Skeletal muscle cell (primary cell): Measurements from ENCODE around the gene ATP11B.

Source experiments
- DNase-seq: peaks from one replicate; pipeline ENCODE4 v3.0.0-alpha.2; 2010; ENCODE audit warnings: low read depth
- H3K4me3 ChIP-seq: 2 replicates; pipeline ENCODE4 v1.5.1; 2011; ENCODE audit warnings: low read depth, mild to moderate bottlenecking, control low read depth, low read length, moderate library complexity

Gene ATP11B

DNA sequence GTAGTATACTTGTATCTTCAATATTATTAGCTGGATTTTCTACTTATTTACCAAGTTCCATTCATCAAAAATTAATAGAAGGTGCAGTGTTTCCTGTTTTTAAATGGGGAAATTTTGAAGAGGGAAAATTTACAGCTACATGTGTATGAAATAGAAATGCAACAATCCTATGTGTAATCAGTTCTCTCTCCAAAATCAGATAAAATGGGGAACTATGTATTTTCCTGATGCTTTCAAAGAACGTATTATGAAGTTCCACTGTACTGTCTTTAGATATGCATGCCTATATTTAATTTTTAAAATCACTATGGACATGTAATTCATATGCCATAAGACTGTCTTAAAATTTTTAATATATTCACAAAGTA lies 143.6 kb downstream of the ATP11B start:
- H3K4me3 ChIP-seq, result no peak overlapping the region
- DNase-seq, result no peak

DNA sequence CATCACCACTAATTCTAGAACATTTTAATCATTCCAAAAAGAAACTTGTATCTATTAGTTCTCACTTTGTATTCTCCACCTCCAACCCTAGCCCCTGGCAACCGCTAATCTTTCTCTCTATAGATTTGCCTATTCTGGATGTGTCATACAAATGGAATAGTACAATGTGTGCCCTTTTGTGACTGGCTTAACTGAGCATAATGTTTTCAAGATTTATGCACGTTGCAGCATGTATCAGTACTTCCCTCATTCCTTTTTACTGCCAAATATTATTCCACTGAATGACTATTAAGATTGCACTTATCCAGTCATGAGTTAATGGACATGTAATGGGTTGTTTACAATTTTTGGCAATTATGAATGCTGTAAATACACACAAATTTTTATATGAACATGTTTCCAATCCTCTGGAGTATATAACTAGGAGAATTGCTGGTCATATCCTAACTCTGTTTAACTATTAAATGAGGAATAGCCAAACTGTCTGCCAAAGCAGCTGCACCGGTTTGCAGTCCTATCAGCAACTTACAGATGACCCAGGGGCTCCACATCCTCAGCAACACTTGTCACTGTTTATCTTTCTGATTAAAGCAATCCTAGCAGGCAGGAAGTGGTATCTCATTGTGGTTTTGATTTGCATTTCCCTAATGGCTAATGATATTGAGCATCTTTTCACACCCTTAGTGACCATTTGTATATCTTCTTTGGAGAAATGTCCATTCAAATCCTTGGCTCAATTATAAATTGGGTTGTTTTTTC lies 144.2 kb downstream of the ATP11B start:
- H3K4me3 ChIP-seq, result no peak overlapping the region
- no peak for DNase-seq

DNA sequence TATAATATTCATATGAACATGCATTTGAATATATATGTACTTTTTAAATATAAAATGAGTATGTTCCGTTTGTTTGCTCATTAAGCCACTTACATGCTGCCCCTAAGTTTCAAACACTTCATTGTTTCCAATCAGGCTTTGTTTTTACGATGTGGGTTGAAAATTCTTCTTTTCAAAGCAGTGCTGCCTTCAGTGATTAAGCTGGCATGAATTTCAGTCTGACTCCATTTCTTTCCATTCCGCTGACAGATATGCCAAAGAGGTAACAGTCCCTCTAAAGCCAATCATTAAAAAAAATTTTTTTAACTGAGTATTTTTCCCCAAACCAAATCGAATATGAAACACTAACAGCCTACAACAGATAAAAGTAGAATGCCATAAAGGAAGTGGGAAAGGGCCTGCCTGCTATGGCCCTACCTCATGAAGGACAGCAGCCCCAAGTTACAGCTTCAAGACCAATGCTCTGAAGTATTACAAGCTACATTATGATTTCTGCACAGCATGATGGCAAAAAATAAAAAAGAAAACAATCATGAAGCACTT lies 147.0 kb downstream of the ATP11B start:
- no peak for DNase-seq
- no peak overlapping the region for H3K4me3 ChIP-seq

DNA sequence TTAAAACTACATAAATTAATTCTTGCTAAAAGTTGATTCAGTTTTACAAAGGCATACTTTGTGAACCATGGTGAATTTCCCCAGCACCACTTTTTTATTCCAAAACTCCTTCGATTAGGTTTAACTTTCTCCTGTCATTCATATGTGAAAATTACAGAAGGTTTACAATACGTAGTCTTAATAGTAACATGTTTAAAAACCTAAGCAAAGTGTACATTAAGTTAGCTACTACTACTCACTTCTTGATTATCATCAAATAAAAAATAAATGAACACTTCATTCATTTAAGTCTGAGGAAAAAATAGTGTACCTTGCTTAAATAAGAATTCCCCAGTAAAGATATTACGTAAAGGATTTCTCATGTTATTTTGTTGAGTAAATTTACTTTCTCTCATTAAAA lies 148.4 kb downstream of the ATP11B start:
- no peak overlapping the region for H3K4me3 ChIP-seq
- DNase-seq, result no peak

GRCh38 chr3:182947888-182948287 lies 154.6 kb downstream of the ATP11B start:
- DNase-seq, result no peak
- no peak overlapping the region for H3K4me3 ChIP-seq

GRCh38 chr3:182948305-182948704 lies 155.0 kb downstream of the ATP11B start:
- no peak overlapping the region for H3K4me3 ChIP-seq
- DNase-seq, result no peak

DNA sequence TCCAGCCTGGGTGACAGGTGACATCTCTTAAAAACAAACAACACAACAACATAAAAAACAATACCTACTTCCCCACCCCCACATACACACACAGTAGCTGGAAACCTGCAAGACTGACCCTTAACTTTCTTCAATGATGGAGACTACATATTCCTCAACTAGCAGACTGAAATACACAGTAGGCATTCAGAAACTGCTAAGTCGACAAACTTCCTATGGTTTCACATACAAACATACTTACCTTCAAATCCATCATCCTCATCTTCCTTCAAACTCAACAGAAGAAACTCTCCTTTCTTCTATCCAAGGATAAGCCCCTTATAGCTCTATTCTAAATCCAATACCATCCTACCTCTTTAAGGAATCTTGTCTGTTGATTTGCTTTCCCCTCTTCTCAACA lies 156.4 kb downstream of the ATP11B start:
- H3K4me3 ChIP-seq, result no peak overlapping the region
- no peak for DNase-seq

- H3K4me3 ChIP-seq, result no peak overlapping the region
- DNase-seq, result no peak
Measured at GRCh38 chr3:182954553-182955235, 161.4 kb downstream of the ATP11B start.

- no peak for DNase-seq
Measured at GRCh38 chr3:182957226-182957625, 163.9 kb downstream of the ATP11B start.

GRCh38 chr3:182957676-182958266 lies 164.5 kb downstream of the ATP11B start:
- H3K4me3 ChIP-seq, result no peak overlapping the region
- DNase-seq, result no peak

More at GRCh38 chr3:182957226-182957625, 163.9 kb downstream of the ATP11B start:
- H3K4me3 ChIP-seq, result no peak overlapping the region

DNA sequence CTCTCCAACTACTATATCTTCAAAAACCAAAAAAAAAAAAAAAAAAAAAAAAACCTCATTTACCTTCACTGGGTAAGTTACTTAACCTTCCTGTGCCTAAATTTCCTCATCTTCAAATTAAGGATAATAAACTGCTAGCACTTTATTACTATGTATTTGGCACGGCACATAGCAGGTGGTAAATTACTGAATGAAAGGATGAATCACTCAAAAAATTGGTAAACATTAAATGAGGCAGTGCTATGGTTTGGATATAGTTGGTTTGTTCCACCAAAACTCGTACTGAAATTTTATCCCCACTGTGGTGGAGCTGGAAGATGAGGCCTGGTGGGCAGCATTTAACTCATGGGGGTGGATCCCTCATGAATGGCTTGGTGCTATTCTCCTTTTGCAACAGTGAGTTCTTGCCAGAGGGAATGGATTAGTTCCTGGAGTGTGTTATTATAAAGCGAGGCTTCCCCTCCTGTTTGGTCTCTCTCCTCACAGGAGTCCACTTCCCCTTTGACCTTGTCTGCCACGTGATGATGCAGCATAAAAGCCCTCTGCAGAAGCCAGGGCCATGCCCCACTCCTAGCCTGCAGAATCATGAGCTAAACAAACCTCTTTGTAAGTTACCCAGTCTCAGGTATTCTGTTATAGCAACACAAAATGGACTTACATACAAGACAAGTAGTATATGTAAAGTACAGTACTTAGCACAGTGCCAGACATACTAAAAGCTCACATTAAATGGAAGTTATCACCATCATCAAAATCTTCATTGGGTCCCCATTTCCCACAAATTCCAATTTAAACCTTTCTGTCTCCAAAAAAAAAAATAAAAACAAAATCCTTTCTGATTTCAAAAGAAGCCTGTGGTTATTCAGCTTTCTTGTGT lies 166.4 kb downstream of the ATP11B start:
- DNase-seq, result no peak
- H3K4me3 ChIP-seq, result no peak overlapping the region

GRCh38 chr3:182962166-182962565 lies 168.9 kb downstream of the ATP11B start:
- DNase-seq, result no peak

DNA sequence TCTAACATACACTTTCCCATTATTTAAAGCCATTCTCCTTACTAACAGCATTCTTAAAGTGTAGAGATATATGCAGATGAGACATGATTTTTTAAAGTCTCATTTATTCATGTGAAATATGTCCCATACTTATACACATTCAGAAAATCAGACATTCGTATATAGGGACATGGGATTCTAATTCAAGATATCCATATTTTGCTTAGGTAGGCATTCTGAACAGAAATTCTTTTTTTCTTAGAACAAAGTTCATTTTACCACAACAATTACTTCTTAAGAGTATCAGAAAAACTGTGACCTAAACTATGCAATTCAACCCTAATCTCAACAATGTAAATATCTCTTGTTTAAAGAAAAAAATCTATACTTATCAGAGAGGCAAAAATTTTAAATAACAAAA lies 170.9 kb downstream of the ATP11B start:
- no peak for DNase-seq
- no peak overlapping the region for H3K4me3 ChIP-seq

More at GRCh38 chr3:182962166-182962565, 168.9 kb downstream of the ATP11B start:
- no peak overlapping the region for H3K4me3 ChIP-seq

- H3K4me3 ChIP-seq, result no peak overlapping the region
Measured at GRCh38 chr3:182965861-182966366, 172.6 kb downstream of the ATP11B start.

DNA sequence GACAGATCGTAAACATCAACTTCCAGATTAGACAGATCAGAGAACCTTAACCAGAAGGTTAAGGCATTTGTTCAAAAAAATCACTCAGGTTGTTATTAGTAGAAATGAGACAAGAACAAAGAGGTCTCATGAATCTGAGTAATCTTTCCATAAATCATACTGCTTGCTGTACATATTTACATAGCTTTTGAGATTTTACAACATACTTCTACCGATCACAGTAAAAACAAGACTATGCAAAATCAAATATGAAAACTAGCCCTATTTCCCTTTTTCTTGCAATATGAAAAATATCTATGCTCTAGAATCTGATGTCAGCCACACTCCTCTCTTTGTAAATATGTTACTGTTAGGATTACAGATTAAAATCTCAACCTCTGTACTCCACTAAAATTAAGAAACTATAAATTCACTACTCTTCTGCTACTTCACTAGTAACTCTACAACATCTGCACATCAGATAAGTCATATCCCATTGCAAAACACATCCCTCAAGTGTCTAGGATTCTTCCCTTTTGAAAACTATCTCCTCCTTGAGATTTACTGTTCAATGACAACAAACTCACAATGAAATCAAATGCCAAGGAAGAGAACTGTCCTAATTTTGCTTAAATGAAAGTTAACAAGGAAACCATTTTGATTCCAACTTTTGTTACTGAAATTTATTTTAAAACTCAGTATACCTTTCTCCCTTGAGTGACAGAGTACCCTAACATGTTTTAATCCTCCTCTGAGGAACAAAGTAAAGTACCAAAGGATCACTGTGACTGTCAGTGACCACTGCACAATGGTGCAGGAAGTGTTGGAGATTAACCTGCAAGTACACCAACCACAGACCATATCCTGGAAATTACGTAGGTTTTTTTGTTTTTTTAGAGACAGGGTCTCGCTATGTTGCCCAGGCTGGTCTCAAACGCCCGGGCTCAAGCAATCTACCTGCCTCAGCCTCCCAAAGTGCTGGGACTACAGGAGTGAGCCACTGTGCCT lies 174.2 kb downstream of the ATP11B start:
- H3K4me3 ChIP-seq, result no peak overlapping the region
- DNase-seq, result no peak

More at GRCh38 chr3:182965861-182966366, 172.6 kb downstream of the ATP11B start:
- DNase-seq, result no peak

DNA sequence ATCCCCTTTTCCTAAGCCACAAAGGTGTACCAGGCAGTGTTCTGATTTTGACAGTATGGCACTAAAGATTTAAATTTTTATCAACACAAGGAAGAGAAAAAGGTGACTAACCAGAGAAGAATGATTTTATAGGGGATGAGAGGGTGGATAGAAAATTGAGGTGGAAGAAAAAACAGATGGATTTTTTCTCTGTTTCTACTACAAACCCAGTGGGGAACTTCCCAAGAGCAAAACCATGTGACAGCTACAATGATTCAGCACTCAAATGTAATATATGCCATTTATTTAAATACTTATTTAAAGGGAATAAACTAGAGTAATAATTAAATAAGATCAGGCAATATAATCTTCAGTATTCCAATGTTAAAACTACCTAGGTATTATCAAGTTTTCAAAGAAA lies 176.0 kb downstream of the ATP11B start:
- DNase-seq, result peak; percentile 15
- no peak overlapping the region for H3K4me3 ChIP-seq

- H3K4me3 ChIP-seq, result no peak overlapping the region
- DNase-seq, result no peak
Measured at GRCh38 chr3:182969853-182970252, 176.5 kb downstream of the ATP11B start.

- no peak overlapping the region for H3K4me3 ChIP-seq
- DNase-seq, result no peak
Measured at GRCh38 chr3:182970811-182971418, 177.6 kb downstream of the ATP11B start.
